HEK293 (cell line): ENCODE results near the gene SCNN1G.
A peak's percentile ranks its signal among the peaks of the same experiment; 100 is the strongest.

Experiments used
- GLIS2 ChIP-seq: fragments of 450-650 bp; formaldehyde crosslinking; IDR thresholded peaks from 2 replicates; pipeline ENCODE4 v1.5.1; 2016; ENCODE audit warnings: missing biosample characterization, missing genetic modification characterization
- HOXA7 ChIP-seq: sonication (generic); formaldehyde crosslinking; IDR thresholded peaks from 2 replicates; pipeline ENCODE4 v1.8.1; 2022; ENCODE audit warnings: missing genetic modification reagents, borderline replicate concordance
- HOXD13 ChIP-seq: sonication (generic); formaldehyde crosslinking; IDR thresholded peaks from 2 replicates; pipeline ENCODE4 v1.8.0; 2022; ENCODE audit warnings: missing genetic modification reagents, borderline replicate concordance
- KLF10 ChIP-seq: fragments of 450-650 bp; IDR thresholded peaks from 2 replicates; pipeline ENCODE4 v1.5.1; 2018; ENCODE audit warnings: missing biosample characterization, mild to moderate bottlenecking, missing genetic modification characterization
- KLF16 ChIP-seq: fragments of 450-650 bp; formaldehyde crosslinking; IDR thresholded peaks from 2 replicates; pipeline ENCODE4 v1.5.1; 2017; ENCODE audit warnings: missing biosample characterization, missing genetic modification characterization
- MZF1 ChIP-seq: fragments of 450-650 bp; formaldehyde crosslinking; IDR thresholded peaks from 2 replicates; pipeline ENCODE4 v1.5.1; 2017; ENCODE audit warnings: missing biosample characterization, missing genetic modification characterization, borderline replicate concordance
- PRDM1 ChIP-seq: fragments of 450-650 bp; formaldehyde crosslinking; IDR thresholded peaks from 2 replicates; pipeline ENCODE4; 2016; ENCODE audit warnings: missing biosample characterization, missing genetic modification characterization
- ZBTB20 ChIP-seq: fragments of 450-650 bp; formaldehyde crosslinking; IDR thresholded peaks from 2 replicates; pipeline ENCODE4 v1.5.1; 2016; ENCODE audit warnings: missing biosample characterization, missing genetic modification characterization
- ZFP3 ChIP-seq: fragments of 450-650 bp; formaldehyde crosslinking; IDR thresholded peaks from 2 replicates; pipeline ENCODE4 v1.5.1; 2016; ENCODE audit warnings: low read depth, missing biosample characterization, missing genetic modification characterization
- ZIC2 ChIP-seq: fragments of 450-650 bp; formaldehyde crosslinking; IDR thresholded peaks from 2 replicates; pipeline ENCODE4 v1.5.1; 2016; ENCODE audit warnings: missing biosample characterization, missing genetic modification characterization
- ZNF114 ChIP-seq: fragments of 450-650 bp; formaldehyde crosslinking; IDR thresholded peaks from 2 replicates; pipeline ENCODE4 v1.5.0; 2017; ENCODE audit warnings: missing biosample characterization, missing genetic modification characterization
- ZNF138 ChIP-seq: fragments of 450-650 bp; formaldehyde crosslinking; IDR thresholded peaks from 2 replicates; pipeline ENCODE4 v1.5.1; 2016; ENCODE audit warnings: missing biosample characterization, missing genetic modification characterization, borderline replicate concordance
- ZNF174 ChIP-seq: fragments of 450-650 bp; formaldehyde crosslinking; IDR thresholded peaks from 2 replicates; pipeline ENCODE4 v1.5.0; 2017; ENCODE audit warnings: missing biosample characterization, mild to moderate bottlenecking, missing genetic modification characterization
- ZNF2 ChIP-seq: fragments of 450-650 bp; formaldehyde crosslinking; IDR thresholded peaks from 2 replicates; pipeline ENCODE4 v1.5.1; 2016; ENCODE audit warnings: missing biosample characterization, missing genetic modification characterization
- ZNF23 ChIP-seq: fragments of 450-650 bp; formaldehyde crosslinking; IDR thresholded peaks from 2 replicates; pipeline ENCODE4 v1.5.1; 2016; ENCODE audit warnings: missing biosample characterization, missing genetic modification characterization, borderline replicate concordance
- ZNF24 ChIP-seq: fragments of 450-650 bp; formaldehyde crosslinking; IDR thresholded peaks from 2 replicates; pipeline ENCODE4 v1.5.1; 2016; ENCODE audit warnings: missing biosample characterization, missing genetic modification characterization
- ZNF292 ChIP-seq: fragments of 450-650 bp; formaldehyde crosslinking; IDR thresholded peaks from 2 replicates; pipeline ENCODE4 v1.5.1; 2016; ENCODE audit warnings: low read depth, missing biosample characterization, missing genetic modification characterization, borderline replicate concordance
- ZNF473 ChIP-seq: fragments of 450-650 bp; formaldehyde crosslinking; IDR thresholded peaks from 2 replicates; pipeline ENCODE4 v1.5.1; 2017; ENCODE audit warnings: missing biosample characterization, missing genetic modification characterization
- ZNF510 ChIP-seq: fragments of 450-650 bp; formaldehyde crosslinking; IDR thresholded peaks from 2 replicates; pipeline ENCODE4 v1.5.1; 2018; ENCODE audit warnings: mild to moderate bottlenecking, missing genetic modification characterization, missing biosample characterization; ENCODE audit not compliant: insufficient replicate concordance
- ZNF521 ChIP-seq: fragments of 450-650 bp; formaldehyde crosslinking; IDR thresholded peaks from 2 replicates; pipeline ENCODE4 v1.5.1; 2017; ENCODE audit warnings: missing biosample characterization, mild to moderate bottlenecking, missing genetic modification characterization
- ZNF558 ChIP-seq: fragments of 450-650 bp; formaldehyde crosslinking; IDR thresholded peaks from 2 replicates; pipeline ENCODE4 v1.5.1; 2016; ENCODE audit warnings: missing biosample characterization, missing genetic modification characterization
- ZNF707 ChIP-seq: fragments of 450-650 bp; formaldehyde crosslinking; IDR thresholded peaks from 2 replicates; pipeline ENCODE4 v1.5.1; 2016; ENCODE audit warnings: missing biosample characterization, missing genetic modification characterization
- ZNF768 ChIP-seq: fragments of 450-650 bp; formaldehyde crosslinking; IDR thresholded peaks from 2 replicates; pipeline ENCODE4 v1.5.1; 2018; ENCODE audit warnings: missing biosample characterization, mild to moderate bottlenecking, missing genetic modification characterization
- ZNF837 ChIP-seq: fragments of 450-650 bp; formaldehyde crosslinking; IDR thresholded peaks from 2 replicates; pipeline ENCODE4 v1.5.1; 2016; ENCODE audit warnings: missing biosample characterization, missing genetic modification characterization
- ZSCAN23 ChIP-seq: fragments of 450-650 bp; formaldehyde crosslinking; IDR thresholded peaks from 2 replicates; pipeline ENCODE4 v1.5.1; 2016; ENCODE audit warnings: missing biosample characterization, missing genetic modification characterization
- TF ChIP-seq, protein P1 (sequence below): fragments of 450-650 bp; formaldehyde crosslinking; IDR thresholded peaks from 2 replicates; pipeline ENCODE4 v1.5.1; 2016; ENCODE audit warnings: missing biosample characterization, missing genetic modification characterization
- TF ChIP-seq, protein P2 (sequence below): sonication (generic); formaldehyde crosslinking; IDR thresholded peaks from 2 replicates; pipeline ENCODE4 v1.8.1; 2022; ENCODE audit warnings: mild to moderate bottlenecking, moderate library complexity, missing genetic modification reagents
- TF ChIP-seq, protein P3 (sequence below): fragments of 450-650 bp; formaldehyde crosslinking; IDR thresholded peaks from 2 replicates; pipeline ENCODE4 v1.5.1; 2016; ENCODE audit warnings: missing biosample characterization, missing genetic modification characterization
- TF ChIP-seq, protein P4 (sequence below): fragments of 450-650 bp; formaldehyde crosslinking; IDR thresholded peaks from 2 replicates; pipeline ENCODE4 v1.5.1; 2016; ENCODE audit warnings: missing biosample characterization, missing genetic modification characterization
- TF ChIP-seq, protein P5 (sequence below): fragments of 450-650 bp; formaldehyde crosslinking; IDR thresholded peaks from 2 replicates; pipeline ENCODE4 v1.5.1; 2017; ENCODE audit warnings: missing biosample characterization, missing genetic modification characterization
- TF ChIP-seq, protein P6 (sequence below): fragments of 450-650 bp; formaldehyde crosslinking; IDR thresholded peaks from 2 replicates; pipeline ENCODE4 v1.5.1; 2016; ENCODE audit warnings: missing biosample characterization, missing genetic modification characterization

The SCNN1G gene

DNA sequence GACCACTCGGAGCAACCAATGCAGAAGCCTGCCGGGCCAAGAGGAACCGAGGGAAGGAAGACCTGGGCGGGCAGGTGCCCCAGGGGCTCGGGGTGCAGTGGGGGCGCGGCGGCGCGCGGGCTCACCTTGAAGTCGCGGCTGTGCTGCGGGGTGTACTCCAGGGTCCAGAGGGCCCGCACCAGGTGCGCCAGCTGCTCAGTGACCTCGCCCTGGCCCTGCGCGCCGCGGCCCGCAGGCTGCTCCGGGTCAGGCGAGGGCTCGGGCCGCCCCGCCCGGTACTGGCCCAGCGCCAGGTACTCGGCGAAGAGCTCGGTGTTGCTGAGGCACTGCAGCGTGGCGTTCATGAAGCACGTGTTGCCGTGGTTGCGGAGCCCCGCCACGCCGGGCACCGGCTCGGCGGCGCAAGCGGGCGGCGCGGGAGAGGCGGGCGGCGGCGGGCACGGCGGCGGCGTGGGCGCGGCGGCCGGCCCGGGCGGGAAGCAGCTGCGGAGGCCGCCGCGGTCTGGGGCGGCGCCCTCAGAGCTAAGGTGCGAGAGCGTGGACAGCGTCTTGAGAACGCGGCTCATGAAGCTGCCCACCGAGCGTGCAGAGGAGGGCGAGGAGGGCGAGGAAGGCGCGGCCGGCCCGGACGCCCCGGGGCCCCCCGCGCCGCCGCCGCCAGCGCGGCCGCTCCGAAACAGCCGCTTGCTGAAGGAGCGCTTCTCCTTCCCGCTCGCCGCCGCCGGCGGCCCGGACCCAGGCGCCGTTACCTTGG lies 33.9 kb upstream of the SCNN1G start (continued):
- TF ChIP-seq, protein P1, sequence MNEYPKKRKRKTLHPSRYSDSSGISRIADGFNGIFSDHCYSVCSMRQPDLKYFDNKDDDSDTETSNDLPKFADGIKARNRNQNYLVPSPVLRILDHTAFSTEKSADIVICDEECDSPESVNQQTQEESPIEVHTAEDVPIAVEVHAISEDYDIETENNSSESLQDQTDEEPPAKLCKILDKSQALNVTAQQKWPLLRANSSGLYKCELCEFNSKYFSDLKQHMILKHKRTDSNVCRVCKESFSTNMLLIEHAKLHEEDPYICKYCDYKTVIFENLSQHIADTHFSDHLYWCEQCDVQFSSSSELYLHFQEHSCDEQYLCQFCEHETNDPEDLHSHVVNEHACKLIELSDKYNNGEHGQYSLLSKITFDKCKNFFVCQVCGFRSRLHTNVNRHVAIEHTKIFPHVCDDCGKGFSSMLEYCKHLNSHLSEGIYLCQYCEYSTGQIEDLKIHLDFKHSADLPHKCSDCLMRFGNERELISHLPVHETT: no peak
- TF ChIP-seq ZNF24 (tag by site-specific recombination) (peak; percentile 7; the same call in 1 of the 2 replicates), KLF16 (tag by site-specific recombination) (no peak), ZNF510 (no peak), ZNF138 (tag by site-specific recombination) (no peak), ZNF174 (tag by site-specific recombination) (no peak), ZNF707 (tag by site-specific recombination) (no peak), HOXA7 (CRISPR knock-in tag) (no peak), ZSCAN23 (tag by site-specific recombination) (no peak), ZNF292 (tag by site-specific recombination) (no peak), KLF10 (tag by site-specific recombination) (peak; percentile 42; the same call in 1 of the 2 replicates), ZIC2 (no peak), ZNF473 (tag by site-specific recombination) (no peak), ZNF837 (tag by site-specific recombination) (no peak), MZF1 (tag by site-specific recombination) (no peak), ZFP3 (tag by site-specific recombination) (no peak), ZNF23 (tag by site-specific recombination) (no peak), ZNF558 (tag by site-specific recombination) (no peak), ZNF2 (no peak), GLIS2 (tag by site-specific recombination) (no peak), ZNF768 (no peak), HOXD13 (CRISPR knock-in tag) (no peak), ZBTB20 (tag by site-specific recombination) (peak; percentile 67; the same call in 1 of the 2 replicates), ZNF521 (tag by site-specific recombination) (no peak), PRDM1 (tag by site-specific recombination) (no peak), ZNF114 (tag by site-specific recombination) (no peak)
- TF ChIP-seq, protein P2, sequence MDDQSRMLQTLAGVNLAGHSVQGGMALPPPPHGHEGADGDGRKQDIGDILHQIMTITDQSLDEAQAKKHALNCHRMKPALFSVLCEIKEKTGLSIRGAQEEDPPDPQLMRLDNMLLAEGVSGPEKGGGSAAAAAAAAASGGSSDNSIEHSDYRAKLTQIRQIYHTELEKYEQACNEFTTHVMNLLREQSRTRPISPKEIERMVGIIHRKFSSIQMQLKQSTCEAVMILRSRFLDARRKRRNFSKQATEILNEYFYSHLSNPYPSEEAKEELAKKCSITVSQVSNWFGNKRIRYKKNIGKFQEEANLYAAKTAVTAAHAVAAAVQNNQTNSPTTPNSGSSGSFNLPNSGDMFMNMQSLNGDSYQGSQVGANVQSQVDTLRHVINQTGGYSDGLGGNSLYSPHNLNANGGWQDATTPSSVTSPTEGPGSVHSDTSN: no peak
- TF ChIP-seq, protein P3, sequence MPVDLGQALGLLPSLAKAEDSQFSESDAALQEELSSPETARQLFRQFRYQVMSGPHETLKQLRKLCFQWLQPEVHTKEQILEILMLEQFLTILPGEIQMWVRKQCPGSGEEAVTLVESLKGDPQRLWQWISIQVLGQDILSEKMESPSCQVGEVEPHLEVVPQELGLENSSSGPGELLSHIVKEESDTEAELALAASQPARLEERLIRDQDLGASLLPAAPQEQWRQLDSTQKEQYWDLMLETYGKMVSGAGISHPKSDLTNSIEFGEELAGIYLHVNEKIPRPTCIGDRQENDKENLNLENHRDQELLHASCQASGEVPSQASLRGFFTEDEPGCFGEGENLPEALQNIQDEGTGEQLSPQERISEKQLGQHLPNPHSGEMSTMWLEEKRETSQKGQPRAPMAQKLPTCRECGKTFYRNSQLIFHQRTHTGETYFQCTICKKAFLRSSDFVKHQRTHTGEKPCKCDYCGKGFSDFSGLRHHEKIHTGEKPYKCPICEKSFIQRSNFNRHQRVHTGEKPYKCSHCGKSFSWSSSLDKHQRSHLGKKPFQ (tag by site-specific recombination): no peak
- TF ChIP-seq, protein P4, sequence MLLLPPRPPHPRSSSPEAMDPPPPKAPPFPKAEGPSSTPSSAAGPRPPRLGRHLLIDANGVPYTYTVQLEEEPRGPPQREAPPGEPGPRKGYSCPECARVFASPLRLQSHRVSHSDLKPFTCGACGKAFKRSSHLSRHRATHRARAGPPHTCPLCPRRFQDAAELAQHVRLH (tag by site-specific recombination): no peak
- TF ChIP-seq, protein P5, sequence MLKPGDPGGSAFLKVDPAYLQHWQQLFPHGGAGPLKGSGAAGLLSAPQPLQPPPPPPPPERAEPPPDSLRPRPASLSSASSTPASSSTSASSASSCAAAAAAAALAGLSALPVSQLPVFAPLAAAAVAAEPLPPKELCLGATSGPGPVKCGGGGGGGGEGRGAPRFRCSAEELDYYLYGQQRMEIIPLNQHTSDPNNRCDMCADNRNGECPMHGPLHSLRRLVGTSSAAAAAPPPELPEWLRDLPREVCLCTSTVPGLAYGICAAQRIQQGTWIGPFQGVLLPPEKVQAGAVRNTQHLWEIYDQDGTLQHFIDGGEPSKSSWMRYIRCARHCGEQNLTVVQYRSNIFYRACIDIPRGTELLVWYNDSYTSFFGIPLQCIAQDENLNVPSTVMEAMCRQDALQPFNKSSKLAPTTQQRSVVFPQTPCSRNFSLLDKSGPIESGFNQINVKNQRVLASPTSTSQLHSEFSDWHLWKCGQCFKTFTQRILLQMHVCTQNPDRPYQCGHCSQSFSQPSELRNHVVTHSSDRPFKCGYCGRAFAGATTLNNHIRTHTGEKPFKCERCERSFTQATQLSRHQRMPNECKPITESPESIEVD: no peak
- TF ChIP-seq, protein P6, sequence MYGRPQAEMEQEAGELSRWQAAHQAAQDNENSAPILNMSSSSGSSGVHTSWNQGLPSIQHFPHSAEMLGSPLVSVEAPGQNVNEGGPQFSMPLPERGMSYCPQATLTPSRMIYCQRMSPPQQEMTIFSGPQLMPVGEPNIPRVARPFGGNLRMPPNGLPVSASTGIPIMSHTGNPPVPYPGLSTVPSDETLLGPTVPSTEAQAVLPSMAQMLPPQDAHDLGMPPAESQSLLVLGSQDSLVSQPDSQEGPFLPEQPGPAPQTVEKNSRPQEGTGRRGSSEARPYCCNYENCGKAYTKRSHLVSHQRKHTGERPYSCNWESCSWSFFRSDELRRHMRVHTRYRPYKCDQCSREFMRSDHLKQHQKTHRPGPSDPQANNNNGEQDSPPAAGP (tag by site-specific recombination): peak; percentile 47; the same call in 1 of the 2 replicates
